Hepatocyte (in vitro differentiated cells): ENCODE data around the gene RNASEL.

ENCODE experiments used
- CTCF ChIP-seq: fragments of 200-600 bp; sonication (generic); IDR thresholded peaks from 2 replicates; pipeline ENCODE4 v1.5.1; 2016; ENCODE audit warnings: antibody characterized with exemption, mild to moderate bottlenecking; ENCODE audit not compliant: poor library complexity
- EZH2 ChIP-seq: fragments of 200-600 bp; sonication (generic); IDR thresholded peaks from 2 replicates; pipeline ENCODE4 v1.6.1; 2016; ENCODE audit warnings: antibody characterized with exemption, mild to moderate bottlenecking, borderline replicate concordance
- EZH2phosphoT487 ChIP-seq: fragments of 200-600 bp; sonication (generic); IDR thresholded peaks from one replicate; pipeline ENCODE4 v1.6.1; 2018; ENCODE audit warnings: antibody characterized with exemption, mild to moderate bottlenecking, low read depth, moderate library complexity; ENCODE audit not compliant: unreplicated experiment, severe bottlenecking

GRCh38 chr1:182608236-182608635, 19.2 kb upstream of the RNASEL start:
- TF ChIP-seq CTCF (no peak), EZH2 (no peak), EZH2phosphoT487 (no peak)
